ENCODE results near the gene TRAF3.

TRAF3 gene

DNA sequence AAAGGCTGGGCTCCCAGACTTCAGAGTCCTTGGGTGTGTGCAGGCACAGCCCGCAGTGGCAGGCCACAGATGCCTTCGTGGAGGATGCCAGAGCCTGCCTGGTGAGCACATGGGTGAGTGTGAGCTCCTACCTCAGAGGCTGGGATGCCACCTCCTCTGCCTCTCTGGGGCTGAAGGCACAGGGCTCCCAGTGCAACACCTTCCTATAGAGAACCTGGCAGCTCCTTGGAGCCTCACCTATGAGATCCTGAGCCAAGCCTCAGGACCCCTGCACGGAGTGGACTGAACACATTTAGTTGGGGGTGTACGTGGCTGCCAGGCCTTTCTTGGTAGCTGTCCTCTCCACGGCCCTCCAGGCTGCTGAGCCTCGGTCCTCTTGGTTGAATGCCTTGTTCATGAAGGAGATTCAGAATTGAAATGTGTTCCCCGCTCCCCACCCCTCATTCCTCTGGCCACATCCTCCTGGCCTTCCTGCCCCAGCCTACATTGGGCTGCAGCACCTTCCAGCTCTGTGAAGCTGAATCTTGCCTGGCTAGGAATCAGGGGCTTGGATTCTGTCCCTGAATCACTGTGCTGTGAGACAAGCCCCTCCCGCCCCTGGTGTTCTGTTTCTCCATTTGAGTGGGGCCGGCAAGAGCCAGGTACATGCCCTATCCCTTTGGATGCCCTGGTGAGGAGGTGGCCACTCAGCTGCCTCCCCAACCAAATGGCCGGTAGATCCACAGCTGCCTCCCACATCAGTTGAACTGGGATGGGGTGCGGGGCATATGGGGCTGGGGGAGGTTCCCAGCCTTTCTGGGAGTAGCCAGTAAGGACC, 38.7 kb upstream of the TRAF3 start:
- no peak overlapping the region for H3K4me3 Mint-ChIP-seq
- H3K36me3 Mint-ChIP-seq, result peaks cover 3% of the 10 kb centered on the region
- H3K4me1 Mint-ChIP-seq, result no peaks in the 10 kb centered on the region
- no peak overlapping the region for H3K27ac Mint-ChIP-seq
- H3K27me3 Mint-ChIP-seq, result no peaks in the 10 kb centered on the region
- H3K9me3 Mint-ChIP-seq, result peaks cover 4% of the 10 kb centered on the region
- CTCF ChIA-PET, result no interaction called here
- DNase-seq, result no peak

DNA sequence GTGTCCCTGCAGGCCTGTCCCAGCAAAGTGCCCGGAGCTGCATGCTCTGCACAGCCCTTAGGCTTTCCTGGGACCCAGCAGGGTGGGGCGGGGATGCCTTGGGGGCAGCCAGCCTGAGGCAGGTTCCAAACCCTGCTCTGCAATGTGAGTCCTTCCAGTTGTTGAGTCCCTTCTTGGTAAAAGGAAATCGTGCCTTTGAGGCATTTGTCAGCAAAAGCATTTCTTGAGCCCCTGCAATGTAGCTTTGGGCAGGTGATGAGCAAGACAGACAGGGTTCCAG, 38.1 kb upstream of the TRAF3 start:
- CTCF ChIA-PET, result no interaction called here
- no peak overlapping the region for H3K4me3 Mint-ChIP-seq
- no peaks in the 10 kb centered on the region for H3K4me1 Mint-ChIP-seq
- H3K36me3 Mint-ChIP-seq, result peaks cover 3% of the 10 kb centered on the region
- no peak overlapping the region for H3K27ac Mint-ChIP-seq
- DNase-seq, result no peak
- peaks cover 4% of the 10 kb centered on the region for H3K9me3 Mint-ChIP-seq
- no peaks in the 10 kb centered on the region for H3K27me3 Mint-ChIP-seq

DNA sequence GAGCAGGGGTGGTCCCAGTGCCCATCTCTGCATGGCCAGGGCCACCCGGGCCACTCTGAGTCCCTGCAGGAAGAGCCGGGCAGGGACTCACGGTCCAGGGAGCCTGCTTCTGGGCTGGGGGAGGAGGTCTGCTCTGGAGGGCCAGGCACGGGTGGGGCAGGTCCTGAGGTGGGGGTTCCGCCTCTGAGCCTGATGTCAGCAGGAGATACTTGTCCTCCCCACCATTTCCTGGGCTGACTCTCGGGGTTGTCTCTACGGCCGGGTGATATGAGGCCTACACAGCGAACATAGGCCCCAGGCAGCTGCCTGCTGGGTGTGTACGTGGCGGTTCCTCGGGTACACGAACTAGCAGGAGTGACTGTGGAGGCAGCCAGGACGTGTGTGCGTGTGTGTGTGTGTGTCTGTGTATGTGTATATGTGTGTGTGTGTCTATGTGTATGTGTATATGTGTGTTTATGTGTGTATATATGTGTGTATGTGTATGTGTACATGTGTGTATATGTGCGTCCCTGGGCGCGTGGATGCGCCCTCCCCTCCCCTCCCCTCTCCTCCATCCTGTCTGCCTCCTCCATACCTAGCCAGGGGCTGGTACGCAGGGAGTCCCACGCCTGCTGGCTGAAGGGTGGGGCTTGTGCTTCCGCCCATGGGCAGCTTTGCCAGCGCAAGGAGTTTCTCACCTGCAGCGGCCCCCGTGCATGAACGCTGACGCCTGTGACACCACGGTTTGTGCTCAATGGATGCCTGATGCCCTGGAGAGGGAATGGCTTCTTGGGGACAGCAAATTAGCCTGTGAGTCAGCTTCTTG, 30.4 kb upstream of the TRAF3 start:
- H3K4me1 Mint-ChIP-seq, result no peaks in the 10 kb centered on the region
- DNase-seq, result no peak
- H3K27ac Mint-ChIP-seq, result no peak overlapping the region
- H3K36me3 Mint-ChIP-seq, result peaks cover 3% of the 10 kb centered on the region
- peaks cover 4% of the 10 kb centered on the region for H3K9me3 Mint-ChIP-seq
- CTCF ChIA-PET, result no interaction called here
- H3K27me3 Mint-ChIP-seq, result no peaks in the 10 kb centered on the region
- no peak overlapping the region for H3K4me3 Mint-ChIP-seq

DNA sequence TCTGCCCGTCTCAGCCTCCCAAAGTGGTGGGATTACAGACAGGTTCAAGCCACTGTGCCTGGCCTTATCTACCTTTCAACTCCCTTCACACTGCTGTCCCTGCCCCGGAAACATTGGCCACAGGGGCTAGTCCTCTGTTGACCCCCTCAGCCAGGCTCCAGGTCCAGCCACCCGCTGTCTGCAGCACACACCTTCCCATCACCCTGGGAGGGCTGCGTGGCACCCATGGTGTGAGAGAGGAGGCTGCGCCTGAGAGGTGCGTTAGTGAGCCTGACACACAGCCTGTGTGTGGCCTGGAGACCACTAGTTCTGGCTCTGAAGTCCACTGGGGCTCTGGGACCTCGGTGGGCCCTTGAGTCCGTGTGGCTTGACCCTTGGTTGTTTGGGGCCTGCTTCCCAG, 28.4 kb upstream of the TRAF3 start:
- Mint-ChIP-seq H3K27me3 (no peaks in the 10 kb centered on the region), H3K36me3 (no peaks in the 10 kb centered on the region), H3K9me3 (no peaks in the 10 kb centered on the region), H3K4me3 (no peak overlapping the region), H3K27ac (no peak overlapping the region), H3K4me1 (no peaks in the 10 kb centered on the region)
- CTCF ChIA-PET, result no interaction called here
- DNase-seq, result no peak

DNA sequence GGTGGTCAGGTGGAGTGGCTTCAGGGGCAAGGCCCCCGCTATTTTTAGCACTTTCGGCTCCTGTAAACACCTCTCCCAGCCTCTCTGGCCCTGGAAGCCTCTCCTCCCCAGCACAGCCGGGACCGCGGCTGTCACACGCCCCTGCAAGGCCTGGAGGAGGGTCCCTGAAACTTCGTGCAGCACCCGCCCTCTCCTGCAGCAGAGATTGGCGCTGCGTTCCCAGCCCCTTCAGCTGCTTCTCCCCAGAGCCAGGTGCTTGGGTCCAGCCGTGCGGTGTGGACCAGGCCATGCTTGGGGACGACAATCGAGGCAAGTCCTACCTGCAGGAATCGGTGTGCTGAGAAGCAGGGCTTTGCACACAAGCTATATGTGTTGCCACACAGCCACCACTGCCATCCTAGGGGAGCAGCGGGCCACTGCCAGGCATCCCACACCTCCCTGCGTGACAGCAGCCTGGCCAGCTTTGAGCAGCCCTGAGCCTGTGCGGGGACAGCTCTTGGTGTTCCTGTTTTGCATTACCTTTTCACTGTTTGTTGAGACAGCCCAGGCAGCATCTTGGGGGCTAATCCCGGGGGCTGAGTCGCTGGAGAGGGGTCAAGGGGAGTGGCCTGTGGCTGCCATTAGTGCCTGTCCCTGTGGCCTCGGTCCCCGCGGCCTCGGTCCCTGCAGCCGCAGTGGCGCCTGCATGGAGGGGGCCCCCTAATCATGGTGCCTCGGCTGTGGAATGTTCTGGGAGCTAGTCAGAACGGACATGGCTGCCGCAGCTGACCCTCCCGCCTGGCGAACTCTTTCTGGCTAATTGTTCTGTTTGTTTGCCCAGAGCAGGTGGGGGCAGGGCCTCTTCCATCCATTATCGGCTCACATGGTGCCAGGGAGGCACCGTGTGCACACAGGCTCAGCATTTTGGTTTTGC, 27.6 kb upstream of the TRAF3 start:
- Mint-ChIP-seq H3K36me3 (no peaks in the 10 kb centered on the region), H3K4me1 (no peaks in the 10 kb centered on the region), H3K27me3 (no peaks in the 10 kb centered on the region), H3K4me3 (no peak overlapping the region), H3K9me3 (no peaks in the 10 kb centered on the region), H3K27ac (no peak overlapping the region)
- CTCF ChIA-PET, result no interaction called here
- no peak for DNase-seq

DNA sequence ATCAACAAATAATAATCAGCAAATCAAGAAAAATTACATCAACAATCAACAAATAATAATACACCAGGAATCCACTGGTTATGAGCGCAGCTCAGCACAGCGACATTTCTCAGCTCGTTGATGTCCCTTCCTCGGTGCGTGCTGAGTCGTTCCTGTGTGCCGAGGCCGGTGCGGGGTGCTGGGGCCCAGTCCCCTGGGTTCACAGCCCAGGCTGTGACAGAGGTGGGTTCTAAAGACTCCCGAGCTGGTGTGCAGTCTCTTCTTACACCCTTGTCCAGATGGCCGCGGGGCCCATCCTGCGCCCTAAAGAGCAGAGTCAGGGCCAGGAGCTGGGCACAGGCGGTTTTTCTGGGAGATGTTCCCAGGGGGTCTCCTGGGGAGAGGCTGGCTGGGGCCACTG, 26.9 kb upstream of the TRAF3 start:
- Mint-ChIP-seq H3K27ac (no peak overlapping the region), H3K4me3 (no peak overlapping the region), H3K36me3 (no peaks in the 10 kb centered on the region), H3K9me3 (no peaks in the 10 kb centered on the region), H3K27me3 (no peaks in the 10 kb centered on the region), H3K4me1 (no peaks in the 10 kb centered on the region)
- CTCF ChIA-PET, result interaction anchor here (0.9 kb wide), 1 partner anchor 56 kb away, joined by 3 read pairs; no protein-coding TSS in a partner anchor
- DNase-seq, result no peak

DNA sequence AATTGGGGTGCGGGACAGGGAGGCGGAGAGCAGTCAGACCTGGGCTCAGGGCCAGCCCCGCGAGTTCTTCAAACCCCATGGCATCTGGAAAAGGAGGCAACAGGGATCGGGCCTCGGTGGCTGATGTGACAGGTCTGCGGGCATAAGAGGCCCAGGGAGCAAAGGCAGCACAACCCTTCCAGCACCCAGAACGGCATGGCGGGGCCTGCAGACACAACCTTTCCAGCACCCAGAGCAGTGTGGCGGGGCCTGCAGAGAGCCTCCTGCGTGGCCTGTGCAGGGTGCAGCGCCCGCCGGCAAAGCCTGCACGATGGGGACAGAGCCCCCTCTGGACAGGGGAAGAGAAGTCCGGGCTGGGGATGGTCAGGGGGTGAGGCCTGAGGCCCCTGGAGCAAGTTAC, 26.2 kb upstream of the TRAF3 start:
- no peaks in the 10 kb centered on the region for H3K9me3 Mint-ChIP-seq
- DNase-seq, result no peak
- H3K36me3 Mint-ChIP-seq, result no peaks in the 10 kb centered on the region
- H3K27me3 Mint-ChIP-seq, result no peaks in the 10 kb centered on the region
- no peak overlapping the region for H3K27ac Mint-ChIP-seq
- CTCF ChIA-PET, result interaction anchor here (0.6 to 0.9 kb wide), 2 partner anchors 54 to 56 kb away, joined by 3 read pairs; no protein-coding TSS in a partner anchor
- no peak overlapping the region for H3K4me3 Mint-ChIP-seq
- H3K4me1 Mint-ChIP-seq, result no peaks in the 10 kb centered on the region

DNA sequence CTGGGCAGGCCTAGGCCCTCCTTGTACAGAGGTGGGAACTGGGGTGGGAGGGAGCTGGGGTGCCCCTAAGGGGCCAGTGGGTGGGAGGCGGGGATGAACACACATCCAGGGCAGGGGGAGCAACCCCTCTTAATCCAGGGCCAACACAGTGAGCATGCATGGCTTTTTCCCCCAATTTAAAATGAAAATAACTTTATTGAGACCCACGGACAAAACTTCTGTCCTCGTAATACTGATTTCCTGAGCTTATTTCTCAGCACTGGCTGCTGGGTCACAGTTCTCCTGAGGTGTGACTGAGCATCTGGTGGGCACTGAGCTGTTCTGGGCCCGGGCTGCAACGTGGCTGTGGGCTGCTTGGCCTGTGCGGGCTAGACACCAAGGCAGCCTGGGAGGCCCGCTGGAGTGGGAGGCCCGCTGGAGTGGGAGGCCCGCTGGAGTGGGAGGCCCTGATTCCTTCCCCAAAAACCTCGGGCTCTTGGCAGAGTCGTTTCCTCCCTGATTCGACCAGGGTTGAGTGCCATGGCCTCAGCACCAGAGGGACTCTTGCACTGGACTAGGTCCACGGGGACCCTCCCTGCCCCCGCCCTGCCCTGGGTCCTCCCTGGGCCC, 24.9 kb upstream of the TRAF3 start:
- CTCF ChIA-PET, result no interaction called here
- Mint-ChIP-seq H3K4me1 (no peaks in the 10 kb centered on the region), H3K4me3 (no peak overlapping the region), H3K9me3 (no peaks in the 10 kb centered on the region), H3K27me3 (no peaks in the 10 kb centered on the region), H3K36me3 (no peaks in the 10 kb centered on the region), H3K27ac (no peak overlapping the region)
- DNase-seq, result no peak

DNA sequence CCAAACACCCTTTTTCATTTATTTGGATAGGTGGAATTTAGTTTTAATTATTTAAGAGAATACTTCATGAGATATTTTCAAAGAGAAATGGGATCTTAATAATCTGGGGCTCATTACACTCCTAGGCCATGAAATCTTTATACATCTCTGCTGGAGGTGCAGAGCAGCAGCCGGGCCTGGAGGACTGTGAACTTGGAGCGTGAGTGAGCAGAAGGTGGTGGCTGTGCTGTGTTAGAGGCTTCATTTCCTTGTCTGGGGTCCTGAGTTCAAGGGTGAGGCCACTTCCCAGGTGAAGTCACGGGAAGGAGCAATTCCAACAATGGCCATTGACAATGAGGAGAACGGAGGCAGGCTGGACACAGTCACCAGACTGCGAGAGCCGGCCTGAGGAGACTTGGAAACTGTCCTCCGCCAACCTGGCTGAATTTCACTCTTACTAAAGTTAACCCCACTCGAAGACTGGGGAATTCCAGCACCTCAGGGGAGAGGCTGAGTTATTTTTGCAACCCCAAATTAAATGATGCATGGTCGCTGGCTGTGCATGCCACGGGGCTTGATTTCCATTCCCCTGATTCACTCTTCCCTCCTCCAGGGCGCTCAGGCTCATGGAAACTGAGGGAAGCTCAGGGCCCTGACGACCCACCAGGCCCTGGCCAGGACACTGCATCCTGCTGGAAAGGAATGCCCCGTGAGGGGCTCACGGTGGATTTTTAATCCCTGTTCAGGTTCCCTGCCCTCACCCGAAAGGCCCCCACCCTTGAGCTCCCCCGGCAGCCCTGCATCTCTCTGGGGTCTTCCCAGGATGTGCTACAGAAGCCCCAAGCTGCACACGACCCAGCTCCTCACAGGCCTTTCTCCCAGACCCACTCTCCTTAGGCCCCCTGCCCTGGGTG, 22.6 kb upstream of the TRAF3 start:
- H3K27me3 Mint-ChIP-seq, result peaks cover 7% of the 10 kb centered on the region
- no peaks in the 10 kb centered on the region for H3K36me3 Mint-ChIP-seq
- H3K9me3 Mint-ChIP-seq, result no peaks in the 10 kb centered on the region
- no peak for DNase-seq
- H3K4me3 Mint-ChIP-seq, result no peak overlapping the region
- no peaks in the 10 kb centered on the region for H3K4me1 Mint-ChIP-seq
- CTCF ChIA-PET, result no interaction called here
- H3K27ac Mint-ChIP-seq, result no peak overlapping the region

DNA sequence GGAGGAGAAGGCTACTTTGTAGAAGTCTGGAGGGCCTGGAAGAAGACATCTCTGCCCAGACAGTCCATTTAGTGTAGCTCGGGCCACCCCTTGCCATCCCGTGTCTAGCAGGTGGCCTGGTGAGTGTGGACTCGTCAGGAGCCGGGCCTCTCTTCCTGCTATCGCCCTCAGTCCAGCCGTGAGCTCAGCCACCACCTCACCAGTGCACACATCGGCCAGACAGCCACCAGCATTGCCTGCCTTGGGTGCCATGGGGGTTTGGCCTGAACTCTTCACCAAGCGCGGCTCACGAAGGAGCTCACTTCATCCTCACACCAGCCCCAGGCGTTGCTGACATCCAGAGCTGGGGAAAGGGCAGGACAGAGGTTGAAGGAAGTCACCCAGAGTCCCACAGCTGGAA, 19.6 kb upstream of the TRAF3 start:
- H3K4me3 Mint-ChIP-seq, result no peak overlapping the region
- no peaks in the 10 kb centered on the region for H3K9me3 Mint-ChIP-seq
- H3K27me3 Mint-ChIP-seq, result peaks cover 28% of the 10 kb centered on the region
- H3K27ac Mint-ChIP-seq, result no peak overlapping the region
- H3K4me1 Mint-ChIP-seq, result peaks cover 2% of the 10 kb centered on the region
- DNase-seq, result no peak
- H3K36me3 Mint-ChIP-seq, result no peaks in the 10 kb centered on the region
- CTCF ChIA-PET, result no interaction called here

DNA sequence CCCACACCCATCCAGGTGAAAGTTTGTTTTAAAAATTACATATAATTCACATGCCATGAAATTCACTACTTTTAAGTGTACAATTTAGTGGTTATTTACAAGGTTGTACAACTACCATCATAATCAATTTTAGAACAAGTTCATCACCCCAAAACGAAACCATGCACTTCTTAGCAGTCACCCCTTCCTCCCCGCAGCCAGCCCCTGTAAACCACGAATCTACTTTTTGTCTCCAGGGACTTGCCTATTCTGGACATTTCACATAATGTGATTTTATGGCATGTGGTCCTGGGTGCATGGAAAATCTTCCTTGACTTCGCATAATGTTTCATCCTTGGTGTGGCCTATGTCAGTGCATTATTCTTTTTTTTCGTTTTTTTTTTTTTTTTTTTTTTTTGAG, 19.2 kb upstream of the TRAF3 start:
- Mint-ChIP-seq H3K9me3 (no peaks in the 10 kb centered on the region), H3K4me3 (no peak overlapping the region), H3K4me1 (peaks cover 2% of the 10 kb centered on the region), H3K27ac (no peak overlapping the region), H3K36me3 (no peaks in the 10 kb centered on the region), H3K27me3 (peaks cover 28% of the 10 kb centered on the region)
- no peak for DNase-seq
- CTCF ChIA-PET, result no interaction called here

DNA sequence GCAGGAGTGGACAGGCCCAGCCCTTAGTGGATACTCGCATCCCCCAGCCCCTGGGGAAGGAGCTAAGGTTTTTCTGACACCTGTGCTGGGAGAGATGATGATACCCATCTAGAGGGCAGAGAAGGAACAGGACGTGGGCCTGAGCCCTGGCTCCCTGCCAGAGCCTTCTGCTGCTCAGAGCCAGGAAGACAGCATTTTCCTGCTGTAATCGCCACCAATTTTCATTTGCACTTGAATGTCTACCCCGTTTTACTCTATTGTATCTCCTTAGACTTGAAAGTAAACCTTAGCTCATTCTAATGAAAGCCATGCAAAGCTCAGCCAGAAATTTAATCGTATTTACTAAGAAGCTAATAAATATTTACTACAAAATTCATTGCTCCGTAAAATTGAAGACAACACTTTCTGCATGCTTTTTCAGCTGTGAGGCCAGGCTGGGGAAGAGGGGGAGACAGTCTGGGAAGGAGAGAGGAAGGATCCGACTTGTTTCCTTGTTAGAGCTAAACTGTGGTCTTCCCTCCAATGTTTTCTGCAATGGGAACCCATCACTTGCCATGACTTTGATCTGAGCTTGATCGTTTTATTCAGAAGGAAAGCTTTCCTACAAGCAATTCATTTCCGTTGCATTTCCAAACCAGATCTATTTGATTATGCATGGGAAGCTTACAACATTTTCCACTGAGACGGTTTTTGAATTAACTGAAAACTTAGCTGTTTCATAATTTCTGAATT, 17.6 kb upstream of the TRAF3 start:
- Mint-ChIP-seq H3K9me3 (no peaks in the 10 kb centered on the region), H3K4me3 (no peak overlapping the region), H3K4me1 (peaks cover 2% of the 10 kb centered on the region), H3K36me3 (no peaks in the 10 kb centered on the region), H3K27ac (no peak overlapping the region), H3K27me3 (peaks cover 28% of the 10 kb centered on the region)
- DNase-seq, result no peak
- CTCF ChIA-PET, result no interaction called here

Data from activated naive CD4-positive, alpha-beta T cell treated with anti-CD3 and anti-CD28 coated beads, Interleukin-2, amount 10 ng/mL, durations not matched to agents 7 days and 5 days (primary cell).